OCI-LY3 (cell line): Measurements from ENCODE around the gene APOL1.
"Not testable (repeated sequence)": the region's sequence is repeated elsewhere in the genome, so short reads cannot be mapped to it uniquely, and the experiment has no call there.

Source experiments
- EZH2phosphoT487 ChIP-seq: fragments of 200-600 bp; shearing (Covaris generic); IDR thresholded peaks from 2 replicates; pipeline ENCODE4 v1.6.1; 2018; ENCODE audit warnings: antibody characterized with exemption, mixed run types, low read depth
- TF ChIP-seq, protein P1 (sequence below): fragments of 200-600, 300-600 bp; sonication (generic); IDR thresholded peaks from 2 replicates; pipeline ENCODE4 v1.5.1; 2014; ENCODE audit warnings: antibody characterized with exemption, low read length, low read depth

DNA sequence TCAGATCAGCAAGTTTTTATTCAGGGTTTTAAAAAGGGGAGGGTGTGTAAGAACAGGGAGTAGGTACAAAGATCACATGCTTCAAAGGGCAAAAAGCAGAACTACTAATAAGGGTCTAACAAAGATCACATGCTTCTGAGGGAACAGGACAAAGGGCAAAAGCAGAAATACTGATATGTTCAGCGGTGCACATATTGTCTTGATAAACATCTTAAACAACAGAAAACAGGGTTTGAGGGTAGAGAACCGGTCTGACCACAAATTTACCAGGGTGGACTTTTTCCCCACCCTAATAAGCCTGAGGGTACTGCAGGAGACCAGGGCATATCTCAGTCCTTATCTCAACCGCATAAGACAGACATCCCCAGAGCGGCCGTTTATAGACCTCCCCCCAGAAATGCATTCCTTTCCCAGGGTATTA lies 43.4 kb upstream of the APOL1 start:
- TF ChIP-seq, protein P1, sequence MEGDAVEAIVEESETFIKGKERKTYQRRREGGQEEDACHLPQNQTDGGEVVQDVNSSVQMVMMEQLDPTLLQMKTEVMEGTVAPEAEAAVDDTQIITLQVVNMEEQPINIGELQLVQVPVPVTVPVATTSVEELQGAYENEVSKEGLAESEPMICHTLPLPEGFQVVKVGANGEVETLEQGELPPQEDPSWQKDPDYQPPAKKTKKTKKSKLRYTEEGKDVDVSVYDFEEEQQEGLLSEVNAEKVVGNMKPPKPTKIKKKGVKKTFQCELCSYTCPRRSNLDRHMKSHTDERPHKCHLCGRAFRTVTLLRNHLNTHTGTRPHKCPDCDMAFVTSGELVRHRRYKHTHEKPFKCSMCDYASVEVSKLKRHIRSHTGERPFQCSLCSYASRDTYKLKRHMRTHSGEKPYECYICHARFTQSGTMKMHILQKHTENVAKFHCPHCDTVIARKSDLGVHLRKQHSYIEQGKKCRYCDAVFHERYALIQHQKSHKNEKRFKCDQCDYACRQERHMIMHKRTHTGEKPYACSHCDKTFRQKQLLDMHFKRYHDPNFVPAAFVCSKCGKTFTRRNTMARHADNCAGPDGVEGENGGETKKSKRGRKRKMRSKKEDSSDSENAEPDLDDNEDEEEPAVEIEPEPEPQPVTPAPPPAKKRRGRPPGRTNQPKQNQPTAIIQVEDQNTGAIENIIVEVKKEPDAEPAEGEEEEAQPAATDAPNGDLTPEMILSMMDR, result not testable (repeated sequence)
- not testable (repeated sequence) for TF ChIP-seq EZH2phosphoT487
